ENCODE data around the gene KCNN3. TPM values are rescaled to one million over a fixed set of nuclear protein-coding genes. Genes with fewer than 3 reads are reported as not detected.
A peak's percentile ranks its signal among the peaks of the same experiment; 100 is the strongest.

The KCNN3 gene
- total and polyA plus RNA-seq, 2 of the 13 experiments (the other 11 are each of a cell fraction or from before 2014, with no cell fraction given) = not detected

GRCh38 chr1:154877370-154877974 is 7.4 kb upstream of the KCNN3 start (continued):
- no peak for TF ChIP-seq BRD4 (CRISPR knock-in tag; IDR thresholded peaks at IDR 0.05)
- no peak for TF ChIP-seq ZFP1 (CRISPR knock-in tag; IDR thresholded peaks at IDR 0.05)
- no peak; the same call in 1 of the 2 replicates for TF ChIP-seq HNF1B (CRISPR knock-in tag; IDR thresholded peaks at IDR 0.05)
- no peak for TF ChIP-seq HOXD1 (CRISPR knock-in tag; IDR thresholded peaks at IDR 0.05)
- no peak for TF ChIP-seq ATF4 (CRISPR knock-in tag; IDR thresholded peaks at IDR 0.05)
- no peak for TF ChIP-seq ZNF841 (CRISPR knock-in tag; IDR thresholded peaks at IDR 0.05; ENCODE audit: borderline replicate concordance)
- no peak for TF ChIP-seq ZMYM4 (CRISPR knock-in tag; IDR thresholded peaks at IDR 0.05)
- TF ChIP-seq ADNP (CRISPR knock-in tag; IDR thresholded peaks at IDR 0.05) = no peak
- TF ChIP-seq ZNF770 (CRISPR knock-in tag; IDR thresholded peaks at IDR 0.05) = no peak
- no peak for TF ChIP-seq CEBPG (CRISPR knock-in tag; IDR thresholded peaks at IDR 0.05)
- TF ChIP-seq ZNF414 (CRISPR knock-in tag; IDR thresholded peaks at IDR 0.05) = no peak
- peak; percentile 54; the same call in 1 of the 2 replicates for TF ChIP-seq ZKSCAN8 (CRISPR knock-in tag; IDR thresholded peaks at IDR 0.05; ENCODE audit: borderline replicate concordance)
- no peak for TF ChIP-seq GABPA (IDR thresholded peaks at IDR 0.05; ENCODE audit: low read depth, low read length)
- TF ChIP-seq GABPA (CRISPR knock-in tag; IDR thresholded peaks at IDR 0.05; ENCODE audit: low read depth) = no peak
- TF ChIP-seq CBX1 (IDR thresholded peaks at IDR 0.05; ENCODE audit: low read depth) = no peak
- TF ChIP-seq ZNF280D (CRISPR knock-in tag; IDR thresholded peaks at IDR 0.05) = no peak
- no peak for TF ChIP-seq CCAR2 (optimal IDR thresholded peaks at IDR 0.05; ENCODE audit: low read depth, low read length)
- no peak for TF ChIP-seq FOXO4 (CRISPR knock-in tag; conservative IDR thresholded peaks at IDR 0.05)
- TF ChIP-seq SAP130 (CRISPR knock-in tag; IDR thresholded peaks at IDR 0.05; ENCODE audit: low read depth) = peak; percentile 63
- TF ChIP-seq ZNF607 (CRISPR knock-in tag; IDR thresholded peaks at IDR 0.05; ENCODE audit: borderline replicate concordance) = no peak

Data from HepG2 (cell line).